H1 (cell line): Measurements from ENCODE around the gene GBF1. TPM values are rescaled to one million over a fixed set of nuclear protein-coding genes. Genes with fewer than 3 reads are reported as not detected.

Experiments
- CTCF ChIA-PET: fragments of 300-600 bp; sonication (Branson Sonifier 250); formaldehyde crosslinking; loops from one replicate; lab custom pipeline; 2021; ENCODE audit not compliant: partially characterized antibody; lab: Charles Lee
- POLR2A ChIA-PET: fragments of 300-600 bp; sonication (Branson Sonifier 250); formaldehyde crosslinking; loops from one replicate; lab custom pipeline; 2021; ENCODE audit warnings: inconsistent platforms; ENCODE audit not compliant: partially characterized antibody; lab: Charles Lee
- DNase-seq, 2 experiments: peaks; one replicate each; pipeline versions ENCODE4 v3.0.0 to v3.0.0-alpha.2; 2010 to 2022; ENCODE audit warnings: low spot score in 2 of 2, low read depth in 1 of 2, mixed read lengths in 1 of 2
- FAIRE-seq: peaks from 2 replicates; lab custom pipeline; 2011; peaks lifted over from hg19 to GRCh38; lab: Jason Lieb, UNC
- H2AFZ ChIP-seq: 2 replicates; pipeline ENCODE4 v1.8.1; 2012; ENCODE audit warnings: low read length, inconsistent platforms
- H2AK5ac ChIP-seq: 2 replicates; pipeline ENCODE4 v1.6.1; 2013; ENCODE audit warnings: low read depth, low read length
- H2BK120ac ChIP-seq: replicated peaks from 2 replicates; pipeline ENCODE3; 2013; ENCODE audit warnings: low read depth, low read length, inconsistent platforms
- H2BK12ac ChIP-seq: 2 replicates; pipeline ENCODE4 v1.6.1; 2013; ENCODE audit warnings: low read depth, low read length
- H2BK15ac ChIP-seq: 2 replicates; pipeline ENCODE4 v1.6.1; 2013; ENCODE audit warnings: low read length
- H2BK20ac ChIP-seq: 2 replicates; pipeline ENCODE4 v1.6.1; 2013; ENCODE audit warnings: low read length
- H2BK5ac ChIP-seq: 2 replicates; pipeline ENCODE4 v1.6.1; 2013; ENCODE audit warnings: low read depth, low read length
- H3K14ac ChIP-seq: 2 replicates; pipeline ENCODE4 v1.6.1; 2013; ENCODE audit warnings: inconsistent platforms; ENCODE audit not compliant: insufficient read length
- H3K18ac ChIP-seq: 2 replicates; pipeline ENCODE4 v1.6.1; 2013; ENCODE audit warnings: low read length; ENCODE audit errors: extremely low read depth
- H3K23ac ChIP-seq: 2 replicates; pipeline ENCODE4 v1.6.1; 2013; ENCODE audit warnings: inconsistent platforms; ENCODE audit not compliant: insufficient read length
- H3K23me2 ChIP-seq: 2 replicates; pipeline ENCODE4 v1.6.1; 2013; ENCODE audit warnings: low read depth, low read length
- H3K27ac ChIP-seq: 2 replicates; pipeline ENCODE4 v1.6.1; 2011; ENCODE audit warnings: low read depth, low read length, inconsistent platforms
- H3K27me3 ChIP-seq, 4 experiments: replicated peaks in 1 of 4; 1 replicate in 1 of 4; 2 replicates in 3 of 4; pipeline versions ENCODE4 v1.6.1 to v1.8.1; 2011 to 2013; ENCODE audit warnings: low read length in 3 of 4, mild to moderate bottlenecking in 3 of 4, inconsistent platforms in 2 of 4, mixed read lengths in 2 of 4, moderate library complexity in 1 of 4; ENCODE audit not compliant: control insufficient read depth in 3 of 4, insufficient read depth in 3 of 4; ENCODE audit errors: extremely low read depth in 1 of 4
- H3K36me3 ChIP-seq, 4 experiments: 2 replicates each; pipeline versions ENCODE4 v1.6.1 to v1.8.1; 2011 to 2013; ENCODE audit warnings: mild to moderate bottlenecking in 4 of 4, low read length in 3 of 4, moderate library complexity in 2 of 4, control low read depth in 1 of 4, inconsistent platforms in 1 of 4; ENCODE audit not compliant: insufficient read depth in 4 of 4, control insufficient read depth in 2 of 4
- H3K4ac ChIP-seq: replicated peaks from 2 replicates; pipeline ENCODE3; 2013; ENCODE audit warnings: low read length, low read depth, mixed read lengths, inconsistent platforms; ENCODE audit not compliant: insufficient read length
- H3K4me1 ChIP-seq, 4 experiments: replicated peaks in 1 of 4; 1 replicate in 1 of 4; 2 replicates in 3 of 4; pipeline versions ENCODE4 v1.6.1 to v1.8.1; 2011 to 2013; ENCODE audit warnings: low read length in 3 of 4, inconsistent platforms in 2 of 4, mixed read lengths in 1 of 4; ENCODE audit not compliant: insufficient read depth in 4 of 4, control insufficient read depth in 3 of 4
- H3K4me2 ChIP-seq, 2 experiments: 2 replicates each; pipeline versions ENCODE4 v1.6.1 to v1.8.1; 2011 to 2013; ENCODE audit warnings: low read depth in 2 of 2, low read length in 2 of 2, control low read depth in 1 of 2, inconsistent platforms in 1 of 2, mild to moderate bottlenecking in 1 of 2; ENCODE audit not compliant: insufficient read depth in 1 of 2
- H3K4me3 ChIP-seq, 4 experiments: fragments of 200-600, 300-600 bp in 1 of 4; sonication (generic), shearing (Covaris generic), sonication (Bioruptor Twin) in 1 of 4; 2 replicates each; pipeline versions ENCODE4 v1.5.1 to v1.8.1; 2011 to 2016; ENCODE audit warnings: low read length in 4 of 4, low read depth in 3 of 4, control low read depth in 2 of 4, inconsistent platforms in 2 of 4, mild to moderate bottlenecking in 2 of 4, mixed read lengths in 1 of 4, moderate library complexity in 1 of 4; ENCODE audit not compliant: insufficient read depth in 2 of 4; ENCODE audit errors: extremely low read depth in 1 of 4
- H3K56ac ChIP-seq: replicated peaks from 2 replicates; pipeline ENCODE3; 2013; ENCODE audit warnings: low read depth, mild to moderate bottlenecking, mixed read lengths, low read length, inconsistent platforms; ENCODE audit not compliant: insufficient read length
- H3K79me1 ChIP-seq: 2 replicates; pipeline ENCODE4 v1.6.1; 2013; ENCODE audit warnings: low read depth, low read length, control low read depth
- H3K79me2 ChIP-seq, 2 experiments: 2 replicates each; pipeline versions ENCODE4 v1.6.1 to v1.8.1; 2012 to 2013; ENCODE audit warnings: low read length in 2 of 2, mild to moderate bottlenecking in 2 of 2, inconsistent platforms in 1 of 2; ENCODE audit not compliant: insufficient read depth in 2 of 2, control insufficient read depth in 1 of 2
- H3K9ac ChIP-seq, 4 experiments: replicated peaks in 1 of 4; 1 replicate in 1 of 4; 2 replicates in 3 of 4; pipeline versions ENCODE4 v1.6.1 to v1.8.1; 2011 to 2013; ENCODE audit warnings: low read depth in 3 of 4, low read length in 3 of 4, control low read depth in 2 of 4, mild to moderate bottlenecking in 2 of 4, moderate library complexity in 2 of 4, inconsistent platforms in 1 of 4; ENCODE audit errors: extremely low read depth in 1 of 4
- H3K9me3 ChIP-seq, 2 experiments: 2 replicates each; pipeline versions ENCODE4 v1.6.1 to v1.8.1; 2012 to 2013; ENCODE audit warnings: mild to moderate bottlenecking in 2 of 2, moderate library complexity in 2 of 2, control low read depth in 1 of 2, inconsistent platforms in 1 of 2, low read depth in 1 of 2, low read length in 1 of 2, mixed read lengths in 1 of 2; ENCODE audit not compliant: insufficient read depth in 2 of 2
- H4K20me1 ChIP-seq, 2 experiments: replicated peaks in 1 of 2; 2 replicates each; pipeline versions ENCODE3 to v1.8.1; 2011 to 2013; ENCODE audit warnings: inconsistent platforms in 2 of 2, low read length in 2 of 2, mild to moderate bottlenecking in 1 of 2; ENCODE audit not compliant: insufficient read depth in 2 of 2, control insufficient read depth in 1 of 2
- H4K5ac ChIP-seq: 2 replicates; pipeline ENCODE4 v1.6.1; 2013; ENCODE audit warnings: low read length, low read depth, mixed read lengths, inconsistent platforms; ENCODE audit not compliant: insufficient read length
- H4K8ac ChIP-seq: 2 replicates; pipeline ENCODE4 v1.8.0; 2013; ENCODE audit warnings: mild to moderate bottlenecking, moderate library complexity, low read length, inconsistent platforms; ENCODE audit not compliant: insufficient read depth; ENCODE audit errors: extremely low read depth
- H4K91ac ChIP-seq: replicated peaks from 2 replicates; pipeline ENCODE3; 2013; ENCODE audit warnings: low read length, mixed read lengths, inconsistent platforms; ENCODE audit not compliant: insufficient read length
- CHD2 ChIP-seq: IDR thresholded peaks from 2 replicates; pipeline ENCODE4 v1.6.1; 2012; ENCODE audit warnings: low read length, improper control_type of control experiment
- EGR1 ChIP-seq: IDR thresholded peaks from 2 replicates; pipeline ENCODE4 v1.6.1; 2011; ENCODE audit warnings: low read depth, low read length, borderline replicate concordance
- FOSL1 ChIP-seq: IDR thresholded peaks from 2 replicates; pipeline ENCODE4 v1.6.1; 2011; ENCODE audit warnings: mild to moderate bottlenecking, low read depth, low read length, moderate library complexity; ENCODE audit not compliant: insufficient read depth
- GTF2F1 ChIP-seq: IDR thresholded peaks from 2 replicates; pipeline ENCODE4 v1.6.1; 2012; ENCODE audit warnings: low read depth, low read length, improper control_type of control experiment, borderline replicate concordance
- KDM5A ChIP-seq: fragments of 200-600 bp; IDR thresholded peaks from 2 replicates; pipeline ENCODE4 v1.7.1; 2012; ENCODE audit warnings: mild to moderate bottlenecking, low read length, inconsistent platforms, mixed read lengths
- SP2 ChIP-seq: IDR thresholded peaks from 2 replicates; pipeline ENCODE4 v1.6.1; 2012; ENCODE audit warnings: mild to moderate bottlenecking, low read length, inconsistent platforms
- TAF1 ChIP-seq: IDR thresholded peaks from 2 replicates; pipeline ENCODE4 v1.6.1; 2011; ENCODE audit warnings: mild to moderate bottlenecking, low read depth, low read length
- TCF12 ChIP-seq: IDR thresholded peaks from 2 replicates; pipeline ENCODE4 v1.6.1; 2011; ENCODE audit warnings: low read depth, mild to moderate bottlenecking, low read length
- USF2 ChIP-seq: IDR thresholded peaks from 2 replicates; pipeline ENCODE4 v1.6.1; 2011; ENCODE audit warnings: low read length, improper control_type of control experiment
- WGBS, 2 experiments: shearing (Covaris generic) in 1 of 2; methylation state at CpG; one replicate each; pipeline versions ENCODE4 v1.1.6 to v1.1.7; 2013 to 2015; ENCODE audit warnings: low lambda C conversion rate in 2 of 2, mixed read lengths in 2 of 2, inconsistent platforms in 1 of 2, low coverage in 1 of 2, missing lambda C conversion rate in 1 of 2; ENCODE audit not compliant: insufficient replicate concordance in 2 of 2, insufficient coverage in 1 of 2, insufficient read length in 1 of 2; ENCODE audit errors: extremely low coverage in 1 of 2, missing lambda C conversion rate in 1 of 2; 5-methylcytosine and 5-hydroxymethylcytosine counted together
- polyA plus RNA-seq, 7 experiments: library from polyadenylated mRNA; depleted of rRNA in 3 of 7; stranded (reverse) in 5 of 7; unstranded in 2 of 7; fragments of >200 nt in 5 of 7; fragments of 200-250 nt in 2 of 7; gene quantifications; 1 replicate in 5 of 7; 2 replicates in 1 of 7; 4 replicates in 1 of 7; pipeline versions ENCODE4 v1.2.1 to v1.2.3, GENCODE V29; 2011 to 2013; ENCODE audit warnings: missing spikeins in 2 of 7, mixed read lengths in 2 of 7
- total RNA-seq: library from RNA; stranded (reverse); fragmentation: NEBNext Ultra II Directional; extraction: Animal tissue kit (Norgen Biotek cat#: 25700); gene quantifications from 2 replicates; pipeline ENCODE4 v1.2.1, GENCODE V29; 2021

GBF1 gene
- total and polyA plus RNA-seq, 2 of the 8 experiments (the other 6 are each of a cell fraction or from before 2014, with no cell fraction given), result 11.0 to 25.5 TPM

DNA sequence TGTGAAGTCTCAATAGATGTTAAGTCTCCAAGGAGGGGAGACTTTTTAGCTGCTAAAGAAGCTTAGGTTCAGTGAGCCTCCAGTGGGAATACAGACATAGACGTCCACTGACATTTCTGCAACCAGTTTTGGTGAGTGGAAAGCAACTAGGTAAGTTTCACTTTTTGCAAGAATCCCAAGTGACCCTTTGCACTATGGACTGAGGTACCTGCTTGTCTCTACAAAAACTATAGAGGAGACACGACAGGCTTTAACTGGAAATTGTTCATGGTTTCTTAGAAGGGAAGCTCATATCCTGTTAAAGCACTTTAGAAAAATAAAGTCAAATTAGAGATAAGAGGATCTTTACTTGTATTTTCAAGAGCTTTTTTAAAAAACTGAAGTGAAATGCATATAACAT, 38.6 kb downstream of the GBF1 start:
- DNase-seq, result no peak
- Histone ChIP-seq H3K79me2 (no peaks in the 10 kb centered on the region), H4K91ac (no peak overlapping the region), H2BK12ac (no peak overlapping the region), H4K5ac (no peak overlapping the region), H3K18ac (no peak overlapping the region), H3K79me1 (peaks cover 2% of the 10 kb centered on the region; the same call in 1 of the 2 replicates), H2AK5ac (no peak overlapping the region), H3K23ac (no peak overlapping the region), H3K14ac (no peak overlapping the region), H3K4me1 (no peaks in the 10 kb centered on the region), H2AFZ (no peak overlapping the region), H3K9me3 (no peaks in the 10 kb centered on the region), H4K8ac (no peak overlapping the region), H2BK120ac (no peak overlapping the region), H3K27me3 (no peaks in the 10 kb centered on the region), H3K4me3 (no peak overlapping the region), H2BK15ac (no peak overlapping the region), H2BK5ac (no peak overlapping the region), H4K20me1 (peaks cover 1 to 2% of the 10 kb centered on the region in 2 experiments), H3K36me3 (no peaks in the 10 kb centered on the region), H3K9ac (no peak overlapping the region), H2BK20ac (no peak overlapping the region), H3K56ac (no peak overlapping the region), H3K4ac (no peak overlapping the region), H3K27ac (no peak overlapping the region), H3K4me2 (no peak overlapping the region), H3K23me2 (no peaks in the 10 kb centered on the region)
- ChIA-PET CTCF (interaction anchor here (1.0 to 1.6 kb wide), 4 partner anchors 16 to 115 kb away, joined by 3 to 7 read pairs (median 6); no protein-coding TSS in a partner anchor), POLR2A (interaction anchor here (0.9 kb wide), 1 partner anchor 53 kb away, joined by 5 read pairs; no protein-coding TSS in a partner anchor)
- no peak for FAIRE-seq
- 91% methylated on average over 2 of the region's 2 CpGs; no CpG with 5 or more reads in 1 of the 2 experiments for WGBS, 2 experiments
- no peak for TF ChIP-seq CHD2
- TF ChIP-seq FOSL1, result no peak
- no peak for TF ChIP-seq SP2
- TF ChIP-seq KDM5A, result no peak
- TF ChIP-seq EGR1, result no peak
- TF ChIP-seq USF2, result no peak
- TF ChIP-seq GTF2F1, result no peak
- no peak for TF ChIP-seq TCF12
- no peak for TF ChIP-seq TAF1
